ENCODE data around the gene FRMPD4. TPM values are rescaled to one million over a fixed set of nuclear protein-coding genes. Genes with fewer than 3 reads are reported as not detected.

The FRMPD4 gene
- total RNA-seq, 1 experiment from 2014 or later = 1.4 TPM

DNA sequence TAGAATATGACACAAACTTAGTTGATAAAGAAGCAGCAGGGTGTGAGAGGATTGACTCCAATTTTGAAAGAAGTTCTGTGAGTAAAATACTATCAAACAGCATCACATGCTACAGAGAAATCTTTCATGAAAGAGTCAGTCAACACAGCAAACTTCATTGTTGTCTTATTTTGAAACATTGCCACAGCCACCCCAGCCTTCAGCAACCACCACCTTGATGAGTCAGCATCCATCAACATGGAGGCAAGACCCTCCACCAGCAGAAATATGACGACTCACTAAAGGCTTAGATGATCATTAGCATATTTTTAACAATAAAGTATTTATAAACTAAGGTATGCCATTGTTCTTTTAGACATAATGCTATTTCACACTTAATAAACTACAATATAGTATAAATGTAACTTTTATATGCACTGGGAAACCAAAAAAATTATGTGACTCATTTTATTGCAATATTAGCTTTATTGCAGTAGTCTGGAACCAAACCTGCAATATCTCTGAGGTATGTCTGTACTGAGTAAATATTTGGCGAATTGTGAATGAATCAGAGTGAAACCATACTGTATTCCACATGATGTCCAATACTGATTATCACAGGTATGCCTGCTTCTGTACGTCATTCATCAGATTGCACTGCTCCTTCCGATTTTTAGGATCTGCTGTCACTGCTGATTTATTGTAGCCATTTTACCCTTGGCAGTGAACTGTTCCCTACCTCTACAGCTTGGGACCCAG lies 11.6 kb downstream of the FRMPD4 start:
- Mint-ChIP-seq H3K9me3 (no peaks in the 10 kb centered on the region), H3K4me1 (no peaks in the 10 kb centered on the region), H3K27ac (no peak overlapping the region), H3K4me3 (no peak overlapping the region), H3K27me3 (ENCODE audit: low read depth) (no peaks in the 10 kb centered on the region), H3K36me3 (no peaks in the 10 kb centered on the region)
- CTCF ChIA-PET = no interaction called here
- POLR2A ChIA-PET = no interaction called here
- TF ChIP-seq, protein P1, sequence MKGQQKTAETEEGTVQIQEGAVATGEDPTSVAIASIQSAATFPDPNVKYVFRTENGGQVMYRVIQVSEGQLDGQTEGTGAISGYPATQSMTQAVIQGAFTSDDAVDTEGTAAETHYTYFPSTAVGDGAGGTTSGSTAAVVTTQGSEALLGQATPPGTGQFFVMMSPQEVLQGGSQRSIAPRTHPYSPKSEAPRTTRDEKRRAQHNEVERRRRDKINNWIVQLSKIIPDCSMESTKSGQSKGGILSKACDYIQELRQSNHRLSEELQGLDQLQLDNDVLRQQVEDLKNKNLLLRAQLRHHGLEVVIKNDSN (CRISPR knock-in tag; IDR thresholded peaks at IDR 0.05) = no peak
- no peak for TF ChIP-seq NFE2L1 (CRISPR knock-in tag; IDR thresholded peaks at IDR 0.05)
- no peak for TF ChIP-seq NFYB (CRISPR knock-in tag; conservative IDR thresholded peaks at IDR 0.05; ENCODE audit: low read depth)
- TF ChIP-seq ZNF263 (CRISPR knock-in tag; IDR thresholded peaks at IDR 0.05; ENCODE audit: low read depth) = no peak
- TF ChIP-seq, protein P2, sequence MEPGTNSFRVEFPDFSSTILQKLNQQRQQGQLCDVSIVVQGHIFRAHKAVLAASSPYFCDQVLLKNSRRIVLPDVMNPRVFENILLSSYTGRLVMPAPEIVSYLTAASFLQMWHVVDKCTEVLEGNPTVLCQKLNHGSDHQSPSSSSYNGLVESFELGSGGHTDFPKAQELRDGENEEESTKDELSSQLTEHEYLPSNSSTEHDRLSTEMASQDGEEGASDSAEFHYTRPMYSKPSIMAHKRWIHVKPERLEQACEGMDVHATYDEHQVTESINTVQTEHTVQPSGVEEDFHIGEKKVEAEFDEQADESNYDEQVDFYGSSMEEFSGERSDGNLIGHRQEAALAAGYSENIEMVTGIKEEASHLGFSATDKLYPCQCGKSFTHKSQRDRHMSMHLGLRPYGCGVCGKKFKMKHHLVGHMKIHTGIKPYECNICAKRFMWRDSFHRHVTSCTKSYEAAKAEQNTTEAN (CRISPR knock-in tag; IDR thresholded peaks at IDR 0.05) = no peak
- TF ChIP-seq, protein P3, sequence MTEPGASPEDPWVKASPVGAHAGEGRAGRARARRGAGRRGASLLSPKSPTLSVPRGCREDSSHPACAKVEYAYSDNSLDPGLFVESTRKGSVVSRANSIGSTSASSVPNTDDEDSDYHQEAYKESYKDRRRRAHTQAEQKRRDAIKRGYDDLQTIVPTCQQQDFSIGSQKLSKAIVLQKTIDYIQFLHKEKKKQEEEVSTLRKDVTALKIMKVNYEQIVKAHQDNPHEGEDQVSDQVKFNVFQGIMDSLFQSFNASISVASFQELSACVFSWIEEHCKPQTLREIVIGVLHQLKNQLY (CRISPR knock-in tag; IDR thresholded peaks at IDR 0.05) = no peak
- TF ChIP-seq FOXJ3 (CRISPR knock-in tag; IDR thresholded peaks at IDR 0.05; ENCODE audit: borderline replicate concordance) = no peak
- ATAC-seq (no peak), DNase-seq (ENCODE audit: low spot score) (no peak)

DNA sequence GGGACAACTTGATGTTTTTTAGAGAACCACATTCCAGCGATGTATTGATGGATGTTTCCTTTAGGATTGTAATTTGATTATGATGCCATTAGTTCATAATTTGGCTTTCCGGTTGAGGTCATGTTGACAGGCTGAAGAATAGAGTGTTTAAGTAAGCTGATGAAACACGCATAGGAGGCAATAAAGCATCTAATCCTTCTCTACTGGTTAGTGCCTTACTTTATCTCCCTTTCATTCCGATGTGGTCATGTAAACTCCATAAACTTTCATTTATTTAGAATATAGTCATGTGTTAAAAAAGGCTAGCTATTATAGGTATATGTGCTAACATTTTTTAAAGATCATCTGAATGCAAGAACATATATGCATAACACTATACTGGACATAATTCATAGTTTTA lies 15.0 kb downstream of the FRMPD4 start:
- Mint-ChIP-seq H3K27ac (no peak overlapping the region), H3K27me3 (ENCODE audit: low read depth) (no peaks in the 10 kb centered on the region), H3K4me3 (no peak overlapping the region), H3K4me1 (no peaks in the 10 kb centered on the region), H3K9me3 (no peaks in the 10 kb centered on the region), H3K36me3 (no peaks in the 10 kb centered on the region)
- ATAC-seq (no peak), DNase-seq (ENCODE audit: low spot score) (no peak)
- TF ChIP-seq MXD4 (CRISPR knock-in tag; IDR thresholded peaks at IDR 0.05; ENCODE audit: borderline replicate concordance) = no peak
- TF ChIP-seq TEAD4 (CRISPR knock-in tag; IDR thresholded peaks at IDR 0.05) = no peak
- TF ChIP-seq NR1H2 (CRISPR knock-in tag; IDR thresholded peaks at IDR 0.05) = no peak
- no peak for TF ChIP-seq EMX1 (CRISPR knock-in tag; IDR thresholded peaks at IDR 0.05)
- TF ChIP-seq, protein P4, sequence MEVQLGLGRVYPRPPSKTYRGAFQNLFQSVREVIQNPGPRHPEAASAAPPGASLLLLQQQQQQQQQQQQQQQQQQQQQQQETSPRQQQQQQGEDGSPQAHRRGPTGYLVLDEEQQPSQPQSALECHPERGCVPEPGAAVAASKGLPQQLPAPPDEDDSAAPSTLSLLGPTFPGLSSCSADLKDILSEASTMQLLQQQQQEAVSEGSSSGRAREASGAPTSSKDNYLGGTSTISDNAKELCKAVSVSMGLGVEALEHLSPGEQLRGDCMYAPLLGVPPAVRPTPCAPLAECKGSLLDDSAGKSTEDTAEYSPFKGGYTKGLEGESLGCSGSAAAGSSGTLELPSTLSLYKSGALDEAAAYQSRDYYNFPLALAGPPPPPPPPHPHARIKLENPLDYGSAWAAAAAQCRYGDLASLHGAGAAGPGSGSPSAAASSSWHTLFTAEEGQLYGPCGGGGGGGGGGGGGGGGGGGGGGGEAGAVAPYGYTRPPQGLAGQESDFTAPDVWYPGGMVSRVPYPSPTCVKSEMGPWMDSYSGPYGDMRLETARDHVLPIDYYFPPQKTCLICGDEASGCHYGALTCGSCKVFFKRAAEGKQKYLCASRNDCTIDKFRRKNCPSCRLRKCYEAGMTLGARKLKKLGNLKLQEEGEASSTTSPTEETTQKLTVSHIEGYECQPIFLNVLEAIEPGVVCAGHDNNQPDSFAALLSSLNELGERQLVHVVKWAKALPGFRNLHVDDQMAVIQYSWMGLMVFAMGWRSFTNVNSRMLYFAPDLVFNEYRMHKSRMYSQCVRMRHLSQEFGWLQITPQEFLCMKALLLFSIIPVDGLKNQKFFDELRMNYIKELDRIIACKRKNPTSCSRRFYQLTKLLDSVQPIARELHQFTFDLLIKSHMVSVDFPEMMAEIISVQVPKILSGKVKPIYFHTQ (CRISPR knock-in tag; IDR thresholded peaks at IDR 0.05) = no peak
- TF ChIP-seq, protein P5, sequence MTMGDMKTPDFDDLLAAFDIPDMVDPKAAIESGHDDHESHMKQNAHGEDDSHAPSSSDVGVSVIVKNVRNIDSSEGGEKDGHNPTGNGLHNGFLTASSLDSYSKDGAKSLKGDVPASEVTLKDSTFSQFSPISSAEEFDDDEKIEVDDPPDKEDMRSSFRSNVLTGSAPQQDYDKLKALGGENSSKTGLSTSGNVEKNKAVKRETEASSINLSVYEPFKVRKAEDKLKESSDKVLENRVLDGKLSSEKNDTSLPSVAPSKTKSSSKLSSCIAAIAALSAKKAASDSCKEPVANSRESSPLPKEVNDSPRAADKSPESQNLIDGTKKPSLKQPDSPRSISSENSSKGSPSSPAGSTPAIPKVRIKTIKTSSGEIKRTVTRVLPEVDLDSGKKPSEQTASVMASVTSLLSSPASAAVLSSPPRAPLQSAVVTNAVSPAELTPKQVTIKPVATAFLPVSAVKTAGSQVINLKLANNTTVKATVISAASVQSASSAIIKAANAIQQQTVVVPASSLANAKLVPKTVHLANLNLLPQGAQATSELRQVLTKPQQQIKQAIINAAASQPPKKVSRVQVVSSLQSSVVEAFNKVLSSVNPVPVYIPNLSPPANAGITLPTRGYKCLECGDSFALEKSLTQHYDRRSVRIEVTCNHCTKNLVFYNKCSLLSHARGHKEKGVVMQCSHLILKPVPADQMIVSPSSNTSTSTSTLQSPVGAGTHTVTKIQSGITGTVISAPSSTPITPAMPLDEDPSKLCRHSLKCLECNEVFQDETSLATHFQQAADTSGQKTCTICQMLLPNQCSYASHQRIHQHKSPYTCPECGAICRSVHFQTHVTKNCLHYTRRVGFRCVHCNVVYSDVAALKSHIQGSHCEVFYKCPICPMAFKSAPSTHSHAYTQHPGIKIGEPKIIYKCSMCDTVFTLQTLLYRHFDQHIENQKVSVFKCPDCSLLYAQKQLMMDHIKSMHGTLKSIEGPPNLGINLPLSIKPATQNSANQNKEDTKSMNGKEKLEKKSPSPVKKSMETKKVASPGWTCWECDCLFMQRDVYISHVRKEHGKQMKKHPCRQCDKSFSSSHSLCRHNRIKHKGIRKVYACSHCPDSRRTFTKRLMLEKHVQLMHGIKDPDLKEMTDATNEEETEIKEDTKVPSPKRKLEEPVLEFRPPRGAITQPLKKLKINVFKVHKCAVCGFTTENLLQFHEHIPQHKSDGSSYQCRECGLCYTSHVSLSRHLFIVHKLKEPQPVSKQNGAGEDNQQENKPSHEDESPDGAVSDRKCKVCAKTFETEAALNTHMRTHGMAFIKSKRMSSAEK (CRISPR knock-in tag; IDR thresholded peaks at IDR 0.05; ENCODE audit: borderline replicate concordance) = no peak
- CTCF ChIA-PET = no interaction called here
- POLR2A ChIA-PET = no interaction called here

All from WTC11 (cell line).